GM18870 (cell line): ENCODE results near the gene YIPF5.

Experiments used
- ATAC-seq: cut with Tn5 transposase; IDR thresholded peaks from one replicate; pipeline ENCODE4 v1.9.1; 2021; ENCODE audit warnings: moderate library complexity; ENCODE audit not compliant: unreplicated experiment

The YIPF5 gene

GRCh38 chr5:144170276-144171024, at the start of gene YIPF5, which contains the start of gene KCTD16:
YIPF5 (minus strand) TSS chr5:144170659; CDS start chr5:144169955, 704 bp downstream.
KCTD16 (plus strand) TSS chr5:144170873.
- peak; percentile 100 for ATAC-seq

- ATAC-seq: no peak
Measured at GRCh38 chr5:144219869-144220268, 49.4 kb upstream of the YIPF5 start.

GRCh38 chr5:144210655-144211054, 40.2 kb upstream of the YIPF5 start:
- no peak for ATAC-seq

GRCh38 chr5:144209361-144209760, 38.9 kb upstream of the YIPF5 start:
- ATAC-seq: no peak

GRCh38 chr5:144207875-144208444, 37.5 kb upstream of the YIPF5 start:
- ATAC-seq: no peak

DNA sequence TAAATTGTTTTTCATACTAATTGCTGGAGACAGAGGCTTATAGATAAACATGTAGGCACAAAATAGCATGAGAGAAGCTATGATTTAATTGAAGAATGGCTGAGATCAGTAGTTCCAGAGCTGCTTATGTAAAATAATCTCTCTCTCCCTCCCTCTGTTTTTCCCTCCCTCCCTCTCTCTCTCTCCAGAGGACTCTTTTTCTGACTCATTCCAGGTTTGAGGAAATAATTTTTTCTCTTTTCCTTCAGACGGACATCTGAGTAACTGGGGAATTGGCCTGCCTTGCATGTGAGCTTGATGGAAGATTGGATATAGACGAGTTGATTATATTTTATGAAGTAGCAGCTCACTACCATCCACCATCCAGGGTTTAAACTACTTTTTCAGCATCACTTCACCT, 35.7 kb upstream of the YIPF5 start:
- no peak for ATAC-seq

- ATAC-seq: no peak
Measured at GRCh38 chr5:144205141-144205551, 34.7 kb upstream of the YIPF5 start.

DNA sequence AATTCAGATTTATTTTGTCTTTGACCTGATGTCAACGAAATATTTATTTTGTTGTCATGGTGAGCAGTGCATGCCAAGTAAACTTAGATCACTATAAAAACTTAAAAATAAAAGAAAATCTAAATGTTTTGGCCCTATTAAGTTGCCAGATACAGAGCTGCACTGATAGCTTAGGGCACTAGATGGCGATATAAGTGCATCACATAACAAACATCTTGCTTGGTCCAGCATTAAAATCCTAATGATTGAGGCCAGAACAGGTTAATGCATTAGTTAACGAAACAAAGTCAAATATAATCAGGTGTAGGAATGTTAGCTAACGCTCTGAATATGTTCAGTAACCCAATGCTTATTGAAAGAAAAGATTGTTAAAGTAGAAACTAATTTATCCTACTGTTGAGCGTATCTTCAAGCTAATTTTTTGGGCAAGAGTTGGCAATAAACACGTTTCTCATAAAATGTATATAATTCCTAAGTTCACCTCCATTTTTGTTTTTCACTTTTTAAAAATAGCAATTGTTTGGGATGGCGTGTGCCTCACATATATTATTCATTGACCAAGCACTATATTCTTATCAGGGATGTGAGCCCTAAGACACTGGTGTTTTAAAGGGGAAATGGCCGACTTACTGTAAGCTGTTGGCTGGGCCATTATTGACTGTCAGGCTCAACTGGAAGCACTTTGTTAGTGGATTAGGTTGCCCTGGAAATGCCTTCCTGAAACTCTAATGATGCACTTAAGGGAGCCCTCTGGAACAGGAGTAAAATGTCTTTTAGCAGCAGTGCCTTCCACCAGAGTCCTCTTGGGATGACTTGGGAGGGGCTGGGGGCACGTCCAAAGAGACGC, 33.5 kb upstream of the YIPF5 start:
- peak; percentile 78 for ATAC-seq

DNA sequence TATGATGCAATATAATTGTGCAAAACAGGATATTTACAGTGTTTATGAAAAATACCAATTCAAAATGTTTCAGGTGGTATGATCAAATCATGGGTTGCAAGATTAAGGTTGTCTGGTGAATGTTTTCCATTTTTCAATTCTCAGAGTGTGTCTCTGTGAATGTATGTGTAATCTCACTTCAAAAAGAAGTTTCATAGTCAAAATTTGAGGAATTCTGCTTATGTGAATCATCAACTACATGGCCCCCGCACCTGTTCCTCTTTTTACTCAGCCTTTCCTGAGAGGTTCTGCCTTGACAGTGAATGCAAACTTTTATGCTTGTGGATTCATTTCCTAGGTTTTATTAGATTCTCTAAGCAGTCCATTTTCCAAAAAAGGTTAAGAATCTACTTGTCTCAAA, 32.3 kb upstream of the YIPF5 start:
- no peak for ATAC-seq

- no peak for ATAC-seq
Measured at GRCh38 chr5:144202072-144202471, 31.6 kb upstream of the YIPF5 start.

GRCh38 chr5:144201588-144201987, 31.1 kb upstream of the YIPF5 start:
- ATAC-seq: no peak

DNA sequence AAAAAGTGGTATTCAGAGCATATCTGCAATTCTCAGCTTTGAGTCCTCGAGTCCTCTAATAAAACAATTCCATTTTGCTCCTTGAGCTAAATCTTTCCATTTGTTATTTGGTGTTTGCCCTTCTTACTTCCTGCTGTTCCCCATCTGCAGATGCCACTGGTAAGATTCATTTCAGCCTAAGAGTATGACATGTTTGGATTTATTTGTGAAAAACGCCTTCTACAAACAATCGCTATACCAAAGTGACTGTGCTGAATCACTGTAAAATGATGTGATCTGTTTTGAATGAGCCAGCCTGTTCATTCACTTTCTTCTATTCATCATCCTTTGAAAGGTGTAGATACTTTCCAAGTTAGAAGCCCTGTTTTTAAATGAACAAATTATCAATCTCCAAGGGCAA, 27.9 kb upstream of the YIPF5 start:
- no peak for ATAC-seq

DNA sequence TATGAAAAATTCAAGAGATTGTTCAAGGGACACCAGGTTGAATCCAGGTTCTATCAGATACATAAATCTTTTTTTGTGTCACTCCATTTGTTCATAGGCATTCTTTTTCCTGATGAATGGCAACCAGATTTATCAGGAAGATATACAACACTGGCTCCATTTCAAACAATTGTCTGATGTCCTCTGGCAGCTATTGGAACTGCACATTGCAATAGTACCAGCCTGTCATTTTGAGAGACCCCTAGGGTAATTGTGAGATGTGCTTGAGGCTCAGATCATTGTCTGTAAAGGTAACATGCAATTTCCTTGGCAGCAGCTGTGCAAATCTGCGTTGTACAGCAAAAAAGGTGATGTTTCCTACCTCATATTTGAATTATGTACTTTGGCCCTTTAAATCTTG, 26.2 kb upstream of the YIPF5 start:
- no peak for ATAC-seq

- no peak for ATAC-seq
Measured at GRCh38 chr5:144195448-144195847, 25.0 kb upstream of the YIPF5 start.

- ATAC-seq: no peak
Measured at GRCh38 chr5:144194144-144194543, 23.7 kb upstream of the YIPF5 start.

GRCh38 chr5:144192661-144193060, 22.2 kb upstream of the YIPF5 start:
- ATAC-seq: no peak

GRCh38 chr5:144191998-144192397, 21.5 kb upstream of the YIPF5 start:
- ATAC-seq: peak; percentile 87

- no peak for ATAC-seq
Measured at GRCh38 chr5:144191531-144191930, 21.1 kb upstream of the YIPF5 start.

DNA sequence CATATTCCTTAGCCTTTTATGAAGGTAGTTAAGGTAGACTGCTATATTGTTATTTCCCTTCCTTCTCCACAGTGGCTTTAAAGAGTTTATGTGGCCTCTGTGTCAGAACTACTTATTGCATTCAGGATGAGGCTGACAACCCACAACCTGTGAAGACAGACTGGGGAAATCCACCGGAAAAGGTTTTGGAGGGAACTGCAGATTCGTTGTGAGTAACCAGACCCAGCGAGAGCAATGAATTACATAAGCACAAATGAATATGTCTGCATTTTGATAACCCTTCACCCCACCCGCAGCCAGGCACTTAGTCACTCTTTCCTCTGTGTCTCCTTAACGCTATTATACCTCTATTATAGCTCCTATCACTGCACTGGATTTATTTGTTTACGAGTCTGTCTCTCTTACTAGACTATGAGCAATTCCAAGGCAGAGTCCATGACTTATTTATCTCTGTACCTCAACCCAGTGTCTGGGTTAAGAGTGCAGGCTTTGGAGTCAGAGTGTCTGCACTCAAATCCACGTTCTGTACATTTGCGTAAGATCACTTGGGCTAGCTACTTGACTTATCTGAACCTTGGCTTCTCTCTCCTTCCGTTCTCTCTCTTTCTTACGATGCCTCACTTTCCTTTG, 19.5 kb upstream of the YIPF5 start:
- peak; percentile 61 for ATAC-seq

GRCh38 chr5:144187699-144188294, 17.3 kb upstream of the YIPF5 start:
- ATAC-seq: peak; percentile 55
